Prostate gland (tissue), 2 donors: Measurements from ENCODE around the gene NID2.

Experiments used
- CTCF ChIP-seq, 4 experiments: fragments of 200-600 bp in 2 of 4; fragments of 450-650 bp in 2 of 4; sonication (generic) in 2 of 4; IDR thresholded peaks; 1 replicate in 3 of 4; 2 replicates in 1 of 4; pipeline ENCODE4 v1.5.1; 2016 to 2019; ENCODE audit warnings: antibody characterized with exemption in 4 of 4, mild to moderate bottlenecking in 2 of 4, moderate library complexity in 2 of 4
- POLR2A ChIP-seq: fragments of 450-650 bp; IDR thresholded peaks from one replicate; pipeline ENCODE4 v1.6.1; 2016; ENCODE audit warnings: antibody characterized with exemption, mild to moderate bottlenecking
- POLR2AphosphoS5 ChIP-seq: sonication (generic); formaldehyde crosslinking; IDR thresholded peaks from one replicate; pipeline ENCODE4 v1.6.1; 2017; ENCODE audit warnings: antibody characterized with exemption

- no peak for TF ChIP-seq POLR2A
- TF ChIP-seq CTCF (IDR thresholded peaks at IDR 0.05), result no peak
- TF ChIP-seq POLR2AphosphoS5, result no peak
These were observed 47.8 kb downstream of the NID2 start for GRCh38 chr14:52020866-52021717.
